PFSK-1 (cell line): ENCODE measurements around the gene NDUFA11.

Source experiments
- FOXP2 ChIP-seq: optimal IDR thresholded peaks from 2 replicates; pipeline ENCODE3; 2011; ENCODE audit warnings: borderline replicate concordance, control low read depth, inconsistent platforms; ENCODE audit not compliant: insufficient read depth; ENCODE audit errors: extremely low read length, extremely low read depth
- POLR2AphosphoS5 ChIP-seq: IDR thresholded peaks from 2 replicates; pipeline ENCODE4 v1.6.1; 2012; ENCODE audit warnings: low read depth, mild to moderate bottlenecking, control low read depth, low read length, moderate library complexity
- REST ChIP-seq, 2 experiments: IDR thresholded peaks; 2 replicates each; pipeline versions ENCODE4 v1.6.1 to v1.8.0; 2011 to 2012; ENCODE audit warnings: low read depth in 2 of 2, low read length in 2 of 2, control low read depth in 1 of 2, inconsistent platforms in 1 of 2, mild to moderate bottlenecking in 1 of 2, moderate library complexity in 1 of 2; ENCODE audit not compliant: insufficient read depth in 1 of 2
- SIN3A ChIP-seq: IDR thresholded peaks from 2 replicates; pipeline ENCODE4 v1.6.1; 2012; ENCODE audit warnings: mild to moderate bottlenecking, low read length, moderate library complexity, borderline replicate concordance; ENCODE audit not compliant: insufficient read depth
- TAF1 ChIP-seq: IDR thresholded peaks from 2 replicates; pipeline ENCODE4 v1.6.1; 2012; ENCODE audit warnings: low read length, control low read depth, borderline replicate concordance; ENCODE audit not compliant: insufficient read depth

Gene NDUFA11

GRCh38 chr19:5880196-5880595, 23.4 kb downstream of the NDUFA11 start:
- TF ChIP-seq SIN3A, result no peak

- TF ChIP-seq REST (IDR thresholded peaks at IDR 0.05; ENCODE audit: insufficient read depth in 1 of 2, low read depth in 2 of 2, low read length in 2 of 2), result no peak
- no peak for TF ChIP-seq SIN3A
- TF ChIP-seq TAF1, result no peak
- TF ChIP-seq POLR2AphosphoS5, result no peak
- no peak for TF ChIP-seq FOXP2
These were observed 25.7 kb downstream of the NDUFA11 start for GRCh38 chr19:5877882-5878281.

GRCh38 chr19:5877427-5877826, 26.2 kb downstream of the NDUFA11 start:
- TF ChIP-seq REST (IDR thresholded peaks at IDR 0.05; ENCODE audit: insufficient read depth in 1 of 2, low read depth in 2 of 2, low read length in 2 of 2) (no peak), TAF1 (no peak), FOXP2 (no peak), SIN3A (no peak), POLR2AphosphoS5 (no peak)

GRCh38 chr19:5873617-5874199, 29.9 kb downstream of the NDUFA11 start:
- TF ChIP-seq SIN3A (no peak), TAF1 (no peak), FOXP2 (no peak), POLR2AphosphoS5 (no peak), REST (IDR thresholded peaks at IDR 0.05; ENCODE audit: insufficient read depth in 1 of 2, low read depth in 2 of 2, low read length in 2 of 2) (no peak)

GRCh38 chr19:5870986-5871394, 32.6 kb downstream of the NDUFA11 start:
- TF ChIP-seq REST (IDR thresholded peaks at IDR 0.05; ENCODE audit: insufficient read depth in 1 of 2, low read depth in 2 of 2, low read length in 2 of 2) (no peak), SIN3A (no peak), POLR2AphosphoS5 (no peak), FOXP2 (no peak), TAF1 (no peak)
